Measurements from ENCODE around the gene LLCFC1. TPM values are rescaled to one million over a fixed set of nuclear protein-coding genes. Genes with fewer than 3 reads are reported as not detected.

Gene LLCFC1
- total and polyA plus RNA-seq, 4 donors: not detected

DNA sequence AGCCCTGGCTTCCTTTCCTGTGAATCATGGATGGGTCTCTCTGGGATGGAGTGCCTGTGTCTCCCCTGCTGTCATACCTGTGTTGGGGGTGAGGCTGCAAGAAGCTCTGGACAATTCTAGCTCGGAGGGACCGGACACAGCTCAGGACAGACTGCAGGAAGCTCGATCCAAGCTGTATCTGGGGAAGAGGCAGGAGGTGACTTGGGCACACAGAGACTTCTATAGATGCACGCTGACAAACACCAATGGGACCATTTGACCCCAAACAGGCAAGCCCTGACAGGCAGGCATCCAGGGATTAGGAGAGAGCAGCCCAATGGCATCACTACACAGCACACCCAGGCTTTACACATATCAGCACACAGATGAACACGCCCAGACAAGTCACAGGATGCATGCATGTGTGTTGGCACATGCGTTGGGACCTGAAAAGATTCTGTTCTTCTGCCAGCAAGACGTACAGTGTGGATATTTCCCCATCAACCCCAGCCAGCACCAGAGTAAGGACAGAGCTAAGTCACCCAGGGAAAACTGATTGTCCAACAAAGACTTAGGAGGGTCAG is 4.5 kb downstream of the LLCFC1 start:
- TF ChIP-seq EGR1 (IDR thresholded peaks at IDR 0.05; ENCODE audit: low read depth in 2 of 2) (no peak), HNF4G (IDR thresholded peaks at IDR 0.05) (no peak), RAD21 (IDR thresholded peaks at IDR 0.05) (no peak), JUND (IDR thresholded peaks at IDR 0.05) (no peak), YY1 (IDR thresholded peaks at IDR 0.05) (no peak), NR2F2 (IDR thresholded peaks at IDR 0.05) (no peak), FOXA1 (IDR thresholded peaks at IDR 0.05) (no peak), FOXA2 (IDR thresholded peaks at IDR 0.05) (no peak), GABPA (IDR thresholded peaks at IDR 0.05 in 1 of 2, conservative IDR thresholded peaks at IDR 0.05 in 1 of 2) (no peak), HNF4A (conservative IDR thresholded peaks at IDR 0.05) (no peak), TAF1 (conservative IDR thresholded peaks at IDR 0.05) (no peak), RXRA (IDR thresholded peaks at IDR 0.05) (no peak), SP1 (IDR thresholded peaks at IDR 0.05) (no peak)
- TF ChIP-seq, protein P1, sequence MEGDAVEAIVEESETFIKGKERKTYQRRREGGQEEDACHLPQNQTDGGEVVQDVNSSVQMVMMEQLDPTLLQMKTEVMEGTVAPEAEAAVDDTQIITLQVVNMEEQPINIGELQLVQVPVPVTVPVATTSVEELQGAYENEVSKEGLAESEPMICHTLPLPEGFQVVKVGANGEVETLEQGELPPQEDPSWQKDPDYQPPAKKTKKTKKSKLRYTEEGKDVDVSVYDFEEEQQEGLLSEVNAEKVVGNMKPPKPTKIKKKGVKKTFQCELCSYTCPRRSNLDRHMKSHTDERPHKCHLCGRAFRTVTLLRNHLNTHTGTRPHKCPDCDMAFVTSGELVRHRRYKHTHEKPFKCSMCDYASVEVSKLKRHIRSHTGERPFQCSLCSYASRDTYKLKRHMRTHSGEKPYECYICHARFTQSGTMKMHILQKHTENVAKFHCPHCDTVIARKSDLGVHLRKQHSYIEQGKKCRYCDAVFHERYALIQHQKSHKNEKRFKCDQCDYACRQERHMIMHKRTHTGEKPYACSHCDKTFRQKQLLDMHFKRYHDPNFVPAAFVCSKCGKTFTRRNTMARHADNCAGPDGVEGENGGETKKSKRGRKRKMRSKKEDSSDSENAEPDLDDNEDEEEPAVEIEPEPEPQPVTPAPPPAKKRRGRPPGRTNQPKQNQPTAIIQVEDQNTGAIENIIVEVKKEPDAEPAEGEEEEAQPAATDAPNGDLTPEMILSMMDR (IDR thresholded peaks at IDR 0.05; ENCODE audit: low read depth, low read length, missing input control): no peak
- TF ChIP-seq, protein P2, sequence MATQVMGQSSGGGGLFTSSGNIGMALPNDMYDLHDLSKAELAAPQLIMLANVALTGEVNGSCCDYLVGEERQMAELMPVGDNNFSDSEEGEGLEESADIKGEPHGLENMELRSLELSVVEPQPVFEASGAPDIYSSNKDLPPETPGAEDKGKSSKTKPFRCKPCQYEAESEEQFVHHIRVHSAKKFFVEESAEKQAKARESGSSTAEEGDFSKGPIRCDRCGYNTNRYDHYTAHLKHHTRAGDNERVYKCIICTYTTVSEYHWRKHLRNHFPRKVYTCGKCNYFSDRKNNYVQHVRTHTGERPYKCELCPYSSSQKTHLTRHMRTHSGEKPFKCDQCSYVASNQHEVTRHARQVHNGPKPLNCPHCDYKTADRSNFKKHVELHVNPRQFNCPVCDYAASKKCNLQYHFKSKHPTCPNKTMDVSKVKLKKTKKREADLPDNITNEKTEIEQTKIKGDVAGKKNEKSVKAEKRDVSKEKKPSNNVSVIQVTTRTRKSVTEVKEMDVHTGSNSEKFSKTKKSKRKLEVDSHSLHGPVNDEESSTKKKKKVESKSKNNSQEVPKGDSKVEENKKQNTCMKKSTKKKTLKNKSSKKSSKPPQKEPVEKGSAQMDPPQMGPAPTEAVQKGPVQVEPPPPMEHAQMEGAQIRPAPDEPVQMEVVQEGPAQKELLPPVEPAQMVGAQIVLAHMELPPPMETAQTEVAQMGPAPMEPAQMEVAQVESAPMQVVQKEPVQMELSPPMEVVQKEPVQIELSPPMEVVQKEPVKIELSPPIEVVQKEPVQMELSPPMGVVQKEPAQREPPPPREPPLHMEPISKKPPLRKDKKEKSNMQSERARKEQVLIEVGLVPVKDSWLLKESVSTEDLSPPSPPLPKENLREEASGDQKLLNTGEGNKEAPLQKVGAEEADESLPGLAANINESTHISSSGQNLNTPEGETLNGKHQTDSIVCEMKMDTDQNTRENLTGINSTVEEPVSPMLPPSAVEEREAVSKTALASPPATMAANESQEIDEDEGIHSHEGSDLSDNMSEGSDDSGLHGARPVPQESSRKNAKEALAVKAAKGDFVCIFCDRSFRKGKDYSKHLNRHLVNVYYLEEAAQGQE (IDR thresholded peaks at IDR 0.05): no peak
- TF ChIP-seq, protein P3, sequence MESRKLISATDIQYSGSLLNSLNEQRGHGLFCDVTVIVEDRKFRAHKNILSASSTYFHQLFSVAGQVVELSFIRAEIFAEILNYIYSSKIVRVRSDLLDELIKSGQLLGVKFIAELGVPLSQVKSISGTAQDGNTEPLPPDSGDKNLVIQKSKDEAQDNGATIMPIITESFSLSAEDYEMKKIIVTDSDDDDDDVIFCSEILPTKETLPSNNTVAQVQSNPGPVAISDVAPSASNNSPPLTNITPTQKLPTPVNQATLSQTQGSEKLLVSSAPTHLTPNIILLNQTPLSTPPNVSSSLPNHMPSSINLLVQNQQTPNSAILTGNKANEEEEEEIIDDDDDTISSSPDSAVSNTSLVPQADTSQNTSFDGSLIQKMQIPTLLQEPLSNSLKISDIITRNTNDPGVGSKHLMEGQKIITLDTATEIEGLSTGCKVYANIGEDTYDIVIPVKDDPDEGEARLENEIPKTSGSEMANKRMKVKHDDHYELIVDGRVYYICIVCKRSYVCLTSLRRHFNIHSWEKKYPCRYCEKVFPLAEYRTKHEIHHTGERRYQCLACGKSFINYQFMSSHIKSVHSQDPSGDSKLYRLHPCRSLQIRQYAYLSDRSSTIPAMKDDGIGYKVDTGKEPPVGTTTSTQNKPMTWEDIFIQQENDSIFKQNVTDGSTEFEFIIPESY (IDR thresholded peaks at IDR 0.05): no peak
- TF ChIP-seq, protein P4, sequence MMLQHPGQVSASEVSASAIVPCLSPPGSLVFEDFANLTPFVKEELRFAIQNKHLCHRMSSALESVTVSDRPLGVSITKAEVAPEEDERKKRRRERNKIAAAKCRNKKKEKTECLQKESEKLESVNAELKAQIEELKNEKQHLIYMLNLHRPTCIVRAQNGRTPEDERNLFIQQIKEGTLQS (IDR thresholded peaks at IDR 0.05): no peak
- TF ChIP-seq, protein P5, sequence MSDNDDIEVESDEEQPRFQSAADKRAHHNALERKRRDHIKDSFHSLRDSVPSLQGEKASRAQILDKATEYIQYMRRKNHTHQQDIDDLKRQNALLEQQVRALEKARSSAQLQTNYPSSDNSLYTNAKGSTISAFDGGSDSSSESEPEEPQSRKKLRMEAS (IDR thresholded peaks at IDR 0.05): no peak
- Histone ChIP-seq H3K4me3 (ENCODE audit: low read depth in 1 of 3, low read length in 3 of 3) (no peak overlapping the region), H3K27me3 (ENCODE audit: control insufficient read depth in 4 of 4, insufficient read depth in 4 of 4, low read length in 3 of 4) (no peaks in the 10 kb centered on the region), H3K9me3 (ENCODE audit: control insufficient read depth in 4 of 4, low read length in 3 of 4) (no peaks in the 10 kb centered on the region), H3K9ac (ENCODE audit: low read depth in 1 of 2, low read length in 2 of 2) (no peak overlapping the region), H3K36me3 (ENCODE audit: control insufficient read depth in 4 of 4, insufficient read depth in 3 of 4, low read depth in 1 of 4, low read length in 3 of 4) (no peaks in the 10 kb centered on the region), H3K27ac (ENCODE audit: low read depth in 1 of 2, low read length in 2 of 2) (no peak overlapping the region), H3K4me1 (ENCODE audit: control insufficient read depth in 4 of 4, insufficient read depth in 4 of 4, low read length in 3 of 4) (no peaks in the 10 kb centered on the region)
- WGBS: 80% methylated on average over 7 of the region's 7 CpGs
- DNase-seq (ENCODE audit: low spot score): no peak
